Right lobe of liver (tissue), 6 donors: ENCODE data around the gene ATP12A. TPM values are rescaled to one million over a fixed set of nuclear protein-coding genes. Genes with fewer than 3 reads are reported as not detected.
A peak's percentile ranks its signal among the peaks of the same experiment; 100 is the strongest.

Experiments
- ATAC-seq, 4 donors: fragments of 200-7000 bp; cut with Tn5 transposase; one replicate each; pipeline ENCODE4 v1.9.1; 2020; ENCODE audit warnings: mild to moderate bottlenecking in 4 of 4, moderate library complexity in 4 of 4
- DNase-seq, 3 donors: peaks; one replicate each; pipeline ENCODE4 v3.0.0-alpha.2; 2020
- H3K27ac ChIP-seq, 3 donors: fragments of 200-600 bp; one replicate each; pipeline ENCODE4 v1.8.0; 2022
- H3K27me3 ChIP-seq, 2 donors: fragments of 200-600 bp; one replicate each; pipeline ENCODE4 v1.8.0; 2022
- H3K36me3 ChIP-seq, 4 donors: fragments of 200-600 bp; sonication (generic) in 1 of 4; one replicate each; pipeline versions ENCODE4 v1.5.1 to v1.8.0; 2017 to 2022; ENCODE audit warnings: control low read depth in 1 of 4
- H3K4me1 ChIP-seq, 4 donors: fragments of 200-600 bp; sonication (generic) in 1 of 4; one replicate each; pipeline versions ENCODE4 v1.5.1 to v1.8.0; 2017 to 2022; ENCODE audit warnings: control low read depth in 1 of 4
- H3K4me3 ChIP-seq, 3 donors: fragments of 200-600 bp; one replicate each; pipeline ENCODE4 v1.8.0; 2022
- H3K9me3 ChIP-seq, 4 donors: fragments of 200-600 bp; sonication (generic) in 1 of 4; one replicate each; pipeline versions ENCODE4 v1.5.1 to v1.8.0; 2017 to 2022; ENCODE audit warnings: control low read depth in 1 of 4
- POLR2A ChIP-seq: fragments of 450-650 bp; IDR thresholded peaks from one replicate; pipeline ENCODE4 v1.6.1; 2017; ENCODE audit warnings: antibody characterized with exemption, mild to moderate bottlenecking
- WGBS: methylation state at CpG from one replicate; pipeline ENCODE4 v1.1.6; 2018; ENCODE audit warnings: low coverage, low lambda C conversion rate; ENCODE audit not compliant: insufficient coverage; ENCODE audit errors: missing lambda C conversion rate; 5-methylcytosine and 5-hydroxymethylcytosine counted together
- intact Hi-C, 2 donors: fragments of 100-400 bp; cut with DNase I; formaldehyde crosslinking; loops; one replicate each; pipeline versions ENCODE4 v1.11.2 to v1.14.1; 2022
- total RNA-seq, 6 experiments: library from RNA; depleted of rRNA in 2 of 6; stranded (reverse); fragments of >200 nt in 2 of 6; fragmentation: NEBNext Ultra II Directional in 3 of 6; extraction: Animal tissue kit (Norgen Biotek cat#: 25700) in 3 of 6; gene quantifications; one replicate each; pipeline versions ENCODE4 v1.1.0 to v1.2.4, GENCODE V29; 2016 to 2023
- TF ChIP-seq, protein P1 (sequence below), 4 donors: fragments of 200-600 bp in 3 of 4; fragments of 450-650 bp in 1 of 4; IDR thresholded peaks; one replicate each; pipeline versions ENCODE4 v1.5.1 to v1.8.0; 2016 to 2022; ENCODE audit warnings: antibody characterized with exemption in 4 of 4, mild to moderate bottlenecking in 2 of 4
- donor health status: DM: no; HTN: yes; CAD: no.
- donor health status: DM: no; HTN: no; CAD: no.
- donor health status: DM: no; HTN: no; CAD: no.
- donor health status: DM: no; HTN: yes; CAD: no.
- donor health status: DM: no; HTN: yes; CAD: no.

The ATP12A gene
- total RNA-seq, 6 experiments from 2014 or later: not detected

DNA sequence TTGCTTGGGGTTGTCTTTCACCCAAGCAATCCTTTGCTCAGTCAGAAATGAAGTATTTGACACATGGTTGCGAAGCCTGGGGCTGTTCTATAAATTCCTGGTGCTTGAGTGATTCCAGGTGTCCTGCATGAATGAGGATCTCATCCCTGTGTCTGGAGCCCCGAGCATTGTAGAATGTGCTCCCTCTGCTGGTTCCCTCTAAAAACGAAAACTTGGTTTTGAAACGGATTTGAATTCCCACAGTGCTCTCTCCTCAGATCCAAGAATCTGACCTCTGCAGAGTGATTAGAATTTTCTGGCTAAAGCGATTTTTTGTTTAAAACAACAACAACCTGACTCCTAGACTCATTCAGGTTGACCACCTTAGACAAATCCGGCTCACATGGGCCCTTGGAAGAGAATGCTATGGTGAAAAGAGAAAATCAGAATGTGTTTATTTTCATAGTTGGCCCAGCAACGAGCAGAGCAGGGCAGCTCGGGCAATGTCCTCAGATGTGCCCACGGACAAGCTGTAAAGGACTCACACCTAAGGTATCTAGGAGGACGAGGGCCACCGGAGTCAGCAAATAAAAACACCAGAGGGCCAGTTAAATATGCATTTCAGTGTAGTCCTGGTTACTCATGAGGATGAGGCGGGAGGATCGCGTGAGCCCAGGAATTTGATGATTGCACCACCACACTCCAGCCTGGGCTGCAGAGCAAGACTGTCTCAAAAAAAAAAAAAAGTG lies 8.7 kb upstream of the ATP12A start:
- TF ChIP-seq POLR2A: no peak
- TF ChIP-seq, protein P1, sequence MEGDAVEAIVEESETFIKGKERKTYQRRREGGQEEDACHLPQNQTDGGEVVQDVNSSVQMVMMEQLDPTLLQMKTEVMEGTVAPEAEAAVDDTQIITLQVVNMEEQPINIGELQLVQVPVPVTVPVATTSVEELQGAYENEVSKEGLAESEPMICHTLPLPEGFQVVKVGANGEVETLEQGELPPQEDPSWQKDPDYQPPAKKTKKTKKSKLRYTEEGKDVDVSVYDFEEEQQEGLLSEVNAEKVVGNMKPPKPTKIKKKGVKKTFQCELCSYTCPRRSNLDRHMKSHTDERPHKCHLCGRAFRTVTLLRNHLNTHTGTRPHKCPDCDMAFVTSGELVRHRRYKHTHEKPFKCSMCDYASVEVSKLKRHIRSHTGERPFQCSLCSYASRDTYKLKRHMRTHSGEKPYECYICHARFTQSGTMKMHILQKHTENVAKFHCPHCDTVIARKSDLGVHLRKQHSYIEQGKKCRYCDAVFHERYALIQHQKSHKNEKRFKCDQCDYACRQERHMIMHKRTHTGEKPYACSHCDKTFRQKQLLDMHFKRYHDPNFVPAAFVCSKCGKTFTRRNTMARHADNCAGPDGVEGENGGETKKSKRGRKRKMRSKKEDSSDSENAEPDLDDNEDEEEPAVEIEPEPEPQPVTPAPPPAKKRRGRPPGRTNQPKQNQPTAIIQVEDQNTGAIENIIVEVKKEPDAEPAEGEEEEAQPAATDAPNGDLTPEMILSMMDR (IDR thresholded peaks at IDR 0.05): peak; percentile 51 to 69 (median 68)
- Histone ChIP-seq H3K4me3 (peak overlapping the region in 1 of 3 donors; percentile 13), H3K9me3 (no peaks in the 10 kb centered on the region), H3K36me3 (no peaks in the 10 kb centered on the region), H3K27me3 (no peaks in the 10 kb centered on the region), H3K4me1 (peaks cover 0 to 4% (median 2%) of the 10 kb centered on the region in 4 donors), H3K27ac (no peak overlapping the region)
- DNase-seq (peak in 2 of 3 donors; percentile 30 to 44), ATAC-seq (peak; percentile 90 to 95 (median 92))
- WGBS: 11% methylated on average over 14 of the region's 14 CpGs
- intact Hi-C loops: no loop called here

DNA sequence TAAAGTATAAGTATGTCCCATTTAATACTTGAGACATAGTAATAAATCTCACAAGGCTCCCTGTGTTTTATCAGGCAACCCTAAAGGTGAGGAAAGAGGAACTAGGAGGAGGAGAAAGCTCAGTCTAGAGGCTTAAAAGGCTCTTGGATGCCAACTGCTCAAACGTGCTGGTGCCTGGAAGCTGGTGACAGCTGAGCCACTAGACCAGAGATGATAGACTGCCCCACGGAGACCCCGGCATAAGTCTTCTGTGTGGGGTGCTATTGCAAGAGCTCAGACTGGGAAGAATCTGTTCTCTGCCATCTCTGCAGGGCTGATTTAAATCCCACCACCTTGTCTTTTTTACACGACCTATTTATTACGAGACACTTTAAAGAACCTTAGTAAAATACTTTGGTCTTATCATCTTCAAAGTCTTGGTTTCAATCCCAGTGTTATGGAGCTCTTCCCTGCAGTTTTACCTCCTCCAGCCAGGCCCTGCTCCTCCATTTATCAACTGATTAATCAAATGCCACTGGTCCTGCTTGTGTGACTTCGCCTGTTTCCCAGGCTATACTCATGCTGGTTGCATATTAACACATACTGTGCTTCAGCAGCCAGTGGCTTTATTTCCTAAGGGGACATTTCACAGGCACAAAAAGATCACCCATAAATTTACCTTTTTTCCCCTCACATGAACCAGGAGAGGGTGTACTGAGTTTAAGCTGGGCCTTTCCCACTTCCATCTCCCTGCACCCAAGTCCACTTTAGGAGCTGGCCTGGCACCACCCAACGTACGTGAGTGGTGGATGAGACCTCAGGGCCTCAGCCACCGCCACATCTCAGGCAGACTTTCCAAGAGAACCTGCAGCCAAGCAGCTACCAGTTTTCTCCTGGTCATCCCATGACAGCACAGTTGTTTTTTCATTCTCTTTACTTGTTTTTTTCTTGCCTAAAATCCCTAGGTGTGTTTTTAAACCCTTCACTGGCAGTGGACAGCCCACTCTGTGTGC lies 7.8 kb upstream of the ATP12A start:
- ATAC-seq (no peak), DNase-seq (peak in 1 of 3 donors; percentile 16)
- peaks cover 0 to 4% (median 2%) of the 10 kb centered on the region in 4 donors for H3K4me1 ChIP-seq
- intact Hi-C loops: no loop called here
- 60% methylated on average over 4 of the region's 9 CpGs for WGBS
- H3K9me3 ChIP-seq: no peaks in the 10 kb centered on the region
- no peaks in the 10 kb centered on the region for H3K27me3 ChIP-seq
- TF ChIP-seq, protein P1 (IDR thresholded peaks at IDR 0.05): no peak
- TF ChIP-seq POLR2A: no peak
- H3K36me3 ChIP-seq: no peaks in the 10 kb centered on the region
- no peak overlapping the region for H3K4me3 ChIP-seq
- no peak overlapping the region for H3K27ac ChIP-seq

DNA sequence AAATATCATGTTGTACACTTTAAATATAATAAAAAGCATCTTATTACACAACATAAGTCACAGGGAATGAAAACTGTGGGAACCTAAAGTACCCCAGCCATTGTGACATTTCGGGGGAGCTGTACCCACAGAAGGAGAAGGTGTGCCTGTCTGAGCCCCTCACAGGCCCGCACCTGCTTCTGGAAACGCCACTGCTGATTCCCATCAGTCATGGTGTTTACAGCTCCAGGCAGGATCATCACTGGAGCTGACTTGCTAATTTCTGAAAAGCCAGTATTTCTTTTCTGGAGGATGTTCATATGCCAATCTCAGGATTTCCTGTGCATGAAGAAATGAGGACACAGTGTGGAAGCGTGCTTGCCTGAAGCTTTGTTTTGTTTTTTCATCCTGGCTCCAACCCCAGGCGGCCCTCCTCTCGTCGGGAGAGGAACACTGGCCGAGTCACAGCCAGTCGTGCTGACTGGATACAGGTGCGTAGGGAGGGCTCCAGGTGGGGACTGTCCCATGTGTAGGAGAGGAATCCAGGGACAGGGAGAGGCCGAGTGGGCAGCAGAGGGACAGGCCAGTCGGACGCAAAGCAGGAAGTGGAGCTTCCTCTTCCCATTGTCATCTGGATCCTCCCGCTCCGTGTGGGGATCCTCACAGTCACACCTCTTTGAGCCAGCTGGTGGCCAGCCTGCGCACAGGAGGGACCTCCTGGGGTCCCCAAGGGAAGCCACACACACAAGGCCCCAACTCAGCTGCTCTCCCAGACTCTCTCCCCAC lies 4.2 kb upstream of the ATP12A start:
- ATAC-seq (peak in 3 of 4 donors; percentile 12 to 20 (median 14)), DNase-seq (peak in 1 of 3 donors; percentile 11)
- no peaks in the 10 kb centered on the region for H3K36me3 ChIP-seq
- intact Hi-C loops: no loop called here
- TF ChIP-seq POLR2A: no peak
- TF ChIP-seq, protein P1 (IDR thresholded peaks at IDR 0.05): no peak
- peaks cover 0 to 10% (median 2%) of the 10 kb centered on the region in 4 donors for H3K4me1 ChIP-seq
- no peak overlapping the region for H3K4me3 ChIP-seq
- no peak overlapping the region for H3K27ac ChIP-seq
- H3K27me3 ChIP-seq: peaks cover 14 to 18% of the 10 kb centered on the region in 2 donors
- no peaks in the 10 kb centered on the region for H3K9me3 ChIP-seq
- WGBS: 63% methylated on average over 8 of the region's 16 CpGs

DNA sequence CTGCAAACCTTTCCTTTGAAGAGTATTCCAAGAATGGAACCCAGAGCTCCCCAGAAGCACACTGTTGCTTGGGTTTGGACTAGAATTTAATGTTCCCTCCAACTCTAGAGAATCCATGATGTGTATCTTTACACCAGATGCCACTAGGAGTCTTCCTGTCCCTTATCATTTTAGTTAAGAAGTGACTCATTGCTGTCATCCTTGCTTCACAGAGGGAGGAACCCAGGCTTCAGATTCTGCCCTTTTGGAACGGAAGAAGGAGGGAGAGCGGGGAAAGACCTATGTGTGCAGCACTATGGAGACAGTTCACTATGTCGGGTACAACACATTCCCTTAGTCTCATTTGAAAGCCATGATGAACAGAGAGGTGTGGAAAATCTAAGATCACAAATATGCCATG lies 2.1 kb upstream of the ATP12A start:
- WGBS: 69% methylated on average over 3 of the region's 3 CpGs
- Histone ChIP-seq H3K4me3 (no peak overlapping the region), H3K36me3 (no peaks in the 10 kb centered on the region), H3K9me3 (no peaks in the 10 kb centered on the region), H3K4me1 (peaks cover 0 to 14% (median 1%) of the 10 kb centered on the region in 4 donors), H3K27ac (no peak overlapping the region), H3K27me3 (peaks cover 15 to 18% of the 10 kb centered on the region in 2 donors)
- DNase-seq (no peak), ATAC-seq (no peak)
- intact Hi-C loops: no loop called here
- TF ChIP-seq, protein P1 (IDR thresholded peaks at IDR 0.05): no peak
- no peak for TF ChIP-seq POLR2A
